PC-9 (cell line): ENCODE measurements around the gene MACROD2.

Source experiments
- EZH2 ChIP-seq: fragments of 200-600 bp; sonication (generic); IDR thresholded peaks from 2 replicates; pipeline ENCODE4 v1.8.0; 2017; ENCODE audit warnings: antibody characterized with exemption, low read depth
- TF ChIP-seq, protein P1 (sequence below): fragments of 200-600 bp; sonication (generic); conservative IDR thresholded peaks from 2 replicates; pipeline ENCODE4 v1.6.1; 2017; ENCODE audit warnings: mixed run types, antibody characterized with exemption, mild to moderate bottlenecking, moderate library complexity

DNA sequence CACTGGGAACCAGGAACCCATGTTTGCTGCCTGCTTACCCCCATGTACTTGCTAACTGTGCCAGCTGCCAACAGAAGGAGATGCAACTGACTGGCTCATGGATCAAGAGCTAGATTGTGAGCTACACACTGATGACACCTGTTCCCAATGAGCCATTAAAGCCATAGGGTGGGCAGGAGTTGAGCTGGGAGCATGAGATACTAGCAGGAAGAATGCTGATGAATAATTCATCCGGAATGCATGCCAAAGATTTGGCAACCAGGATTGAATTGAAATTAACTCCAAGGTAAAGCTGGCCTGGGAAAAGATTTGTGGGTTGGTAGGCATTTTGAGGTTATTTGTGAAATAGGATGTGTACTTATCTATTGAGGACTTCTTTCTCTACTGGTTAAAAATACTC is 1946.8 kb downstream of the MACROD2 start:
- TF ChIP-seq, protein P1, sequence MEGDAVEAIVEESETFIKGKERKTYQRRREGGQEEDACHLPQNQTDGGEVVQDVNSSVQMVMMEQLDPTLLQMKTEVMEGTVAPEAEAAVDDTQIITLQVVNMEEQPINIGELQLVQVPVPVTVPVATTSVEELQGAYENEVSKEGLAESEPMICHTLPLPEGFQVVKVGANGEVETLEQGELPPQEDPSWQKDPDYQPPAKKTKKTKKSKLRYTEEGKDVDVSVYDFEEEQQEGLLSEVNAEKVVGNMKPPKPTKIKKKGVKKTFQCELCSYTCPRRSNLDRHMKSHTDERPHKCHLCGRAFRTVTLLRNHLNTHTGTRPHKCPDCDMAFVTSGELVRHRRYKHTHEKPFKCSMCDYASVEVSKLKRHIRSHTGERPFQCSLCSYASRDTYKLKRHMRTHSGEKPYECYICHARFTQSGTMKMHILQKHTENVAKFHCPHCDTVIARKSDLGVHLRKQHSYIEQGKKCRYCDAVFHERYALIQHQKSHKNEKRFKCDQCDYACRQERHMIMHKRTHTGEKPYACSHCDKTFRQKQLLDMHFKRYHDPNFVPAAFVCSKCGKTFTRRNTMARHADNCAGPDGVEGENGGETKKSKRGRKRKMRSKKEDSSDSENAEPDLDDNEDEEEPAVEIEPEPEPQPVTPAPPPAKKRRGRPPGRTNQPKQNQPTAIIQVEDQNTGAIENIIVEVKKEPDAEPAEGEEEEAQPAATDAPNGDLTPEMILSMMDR: no peak
- TF ChIP-seq EZH2: no peak
